ENCODE data around the gene COL6A2. TPM values are rescaled to one million over a fixed set of nuclear protein-coding genes. Genes with fewer than 3 reads are reported as not detected.
A peak's percentile ranks its signal among the peaks of the same experiment; 100 is the strongest.

The COL6A2 gene
- total and polyA plus RNA-seq, 4 donors: 335 to 3,611 (median 1,409) TPM

DNA sequence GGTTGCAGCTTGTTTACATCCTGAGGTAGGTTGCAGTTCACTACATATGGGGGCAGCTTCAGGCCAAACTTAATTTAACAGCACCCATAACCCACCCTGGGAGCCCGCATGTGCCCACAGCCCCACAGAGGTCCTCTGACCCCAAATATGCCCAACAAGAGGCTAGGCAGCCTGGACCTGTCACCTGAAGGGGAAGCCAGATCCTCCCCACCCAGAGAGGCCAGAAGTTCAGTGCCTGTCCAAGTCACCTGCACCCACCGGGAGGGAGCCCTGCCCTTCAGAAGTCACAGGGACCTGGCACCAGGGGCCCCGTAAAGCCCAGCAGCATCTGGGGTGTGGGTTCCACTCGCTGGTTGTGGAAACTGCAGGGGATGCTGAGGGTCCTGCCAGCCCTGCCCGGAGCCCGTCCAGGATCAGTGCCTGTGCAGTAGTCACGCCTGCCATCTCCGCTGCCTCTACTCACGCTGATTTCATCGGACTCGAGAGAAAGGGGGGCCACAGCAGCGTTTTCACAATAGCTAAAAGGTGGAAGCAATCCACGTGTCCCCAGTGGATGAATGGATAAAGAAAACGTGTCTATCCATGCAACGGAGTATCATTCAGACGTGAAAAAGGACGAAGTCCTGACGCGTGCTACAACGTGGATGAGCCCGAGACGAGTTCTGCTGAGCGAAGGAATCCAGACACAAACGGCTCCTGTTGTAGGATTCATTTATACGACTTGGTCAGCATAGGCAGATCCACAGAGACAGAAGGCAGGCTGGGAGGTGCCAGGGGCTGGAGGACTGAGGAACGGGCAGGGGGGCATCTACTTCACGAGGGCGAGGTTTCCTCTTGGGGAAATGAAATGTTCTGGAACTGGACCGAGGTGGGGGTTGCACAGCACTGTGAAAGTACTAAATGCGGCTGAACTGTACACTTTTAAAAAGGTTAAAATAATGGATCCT, 33.9 kb upstream of the COL6A2 start:
- Histone ChIP-seq H3K27ac (ENCODE audit: low read depth in 1 of 2, low read length in 2 of 2) (no peak overlapping the region), H3K36me3 (ENCODE audit: control insufficient read depth in 1 of 2, insufficient read depth in 2 of 2, low read length in 1 of 2) (no peaks in the 10 kb centered on the region), H3K27me3 (ENCODE audit: control insufficient read depth in 1 of 2, insufficient read depth in 2 of 2, low read length in 1 of 2) (no peaks in the 10 kb centered on the region), H3K9me3 (ENCODE audit: control insufficient read depth, low read length) (no peaks in the 10 kb centered on the region), H3K4me3 (ENCODE audit: low read length in 2 of 2) (no peak overlapping the region), H3K4me1 (ENCODE audit: control insufficient read depth in 1 of 2, insufficient read depth in 2 of 2, low read length in 2 of 2) (peaks cover 0 to 2% of the 10 kb centered on the region in 2 donors)
- no peak for ATAC-seq (ENCODE audit: low FRiP score)
- DNase-seq: peak; percentile 46 to 66
- intact Hi-C loops (cut with DNase I): loop anchor here in 1 of 2 donors (5.0 kb wide), 2 partner anchors 33 to 87 kb away; partner anchors contain the start of gene COL6A2
- WGBS, 2 donors: 92% methylated on average over 30 of the region's 30 CpGs

DNA sequence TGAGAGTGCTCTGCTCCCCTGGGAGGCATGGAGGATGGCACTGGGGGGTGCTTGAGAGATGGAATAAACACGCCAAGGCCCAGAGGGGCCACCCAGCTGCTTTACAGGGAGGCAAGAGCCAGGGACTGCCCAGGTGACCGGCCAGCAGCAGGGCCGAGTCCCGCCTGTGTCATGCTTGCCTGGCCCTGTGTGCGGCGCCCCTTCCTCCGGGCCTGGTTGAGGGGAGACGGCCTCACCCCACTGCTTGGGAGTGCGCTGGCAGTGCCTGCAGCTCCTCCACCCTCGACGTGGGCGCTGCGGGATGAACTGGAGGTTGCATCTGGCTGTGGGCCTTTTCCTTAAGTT, 33.1 kb upstream of the COL6A2 start:
- H3K4me3 ChIP-seq (ENCODE audit: low read length in 2 of 2): no peak overlapping the region
- ATAC-seq (ENCODE audit: low FRiP score) (peak; percentile 29), DNase-seq (peak; percentile 43 to 76)
- no peaks in the 10 kb centered on the region for H3K9me3 ChIP-seq (ENCODE audit: control insufficient read depth, low read length)
- H3K27me3 ChIP-seq (ENCODE audit: control insufficient read depth in 1 of 2, insufficient read depth in 2 of 2, low read length in 1 of 2): no peaks in the 10 kb centered on the region
- 54 to 62% methylated on average over 11 to 13 of the region's 13 CpGs for WGBS, 2 donors
- no peaks in the 10 kb centered on the region for H3K36me3 ChIP-seq (ENCODE audit: control insufficient read depth in 1 of 2, insufficient read depth in 2 of 2, low read length in 1 of 2)
- intact Hi-C loops (cut with DNase I): loop anchor here in 1 of 2 donors (5.0 kb wide), 2 partner anchors 32 to 88 kb away; partner anchors contain the start of gene COL6A2
- H3K27ac ChIP-seq (ENCODE audit: low read depth in 1 of 2, low read length in 2 of 2): peak overlapping the region; percentile 25 to 76
- H3K4me1 ChIP-seq (ENCODE audit: control insufficient read depth in 1 of 2, insufficient read depth in 2 of 2, low read length in 2 of 2): peaks cover 0 to 2% of the 10 kb centered on the region in 2 donors

DNA sequence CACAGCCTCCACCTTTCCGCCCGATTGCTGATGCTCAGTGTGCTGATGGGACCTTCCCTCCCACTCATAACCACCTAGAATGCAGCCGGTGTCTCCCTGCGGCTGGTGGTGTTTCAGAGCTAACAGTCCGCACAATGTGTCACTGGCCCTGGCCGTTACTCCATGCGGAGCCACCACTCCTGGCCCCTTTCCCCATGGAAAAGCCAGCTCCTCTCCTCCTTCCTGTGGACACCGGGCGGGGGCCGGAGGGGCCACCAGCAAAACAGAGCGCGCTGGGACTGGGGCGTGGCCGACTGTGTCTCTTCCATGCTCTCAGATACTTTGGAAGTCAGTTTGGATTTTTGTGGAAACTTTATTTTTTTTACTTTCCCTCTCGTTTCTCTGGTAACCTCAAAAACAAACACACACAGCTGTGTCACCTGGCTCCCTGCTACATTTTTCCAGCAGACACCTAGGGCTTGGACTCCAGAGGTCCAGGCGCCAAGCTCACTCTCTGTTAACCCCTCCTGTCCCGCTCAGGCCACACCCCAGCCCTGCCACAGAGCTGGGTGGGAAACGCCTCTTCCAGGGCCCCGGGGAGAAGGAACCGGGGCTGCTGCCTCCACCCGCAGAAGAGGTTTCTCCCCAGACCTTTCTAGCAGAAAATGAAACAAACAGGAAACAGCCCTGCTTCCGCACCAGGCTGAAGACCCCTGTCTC, 32.5 kb upstream of the COL6A2 start:
- H3K27ac ChIP-seq (ENCODE audit: low read depth in 1 of 2, low read length in 2 of 2): peak overlapping the region; percentile 76 to 79
- H3K4me1 ChIP-seq (ENCODE audit: control insufficient read depth in 1 of 2, insufficient read depth in 2 of 2, low read length in 2 of 2): peaks cover 0 to under 1% of the 10 kb centered on the region in 2 donors
- 5% methylated on average over 22 of the region's 22 CpGs for WGBS, 2 donors
- H3K27me3 ChIP-seq (ENCODE audit: control insufficient read depth in 1 of 2, insufficient read depth in 2 of 2, low read length in 1 of 2): no peaks in the 10 kb centered on the region
- H3K36me3 ChIP-seq (ENCODE audit: control insufficient read depth in 1 of 2, insufficient read depth in 2 of 2, low read length in 1 of 2): no peaks in the 10 kb centered on the region
- no peaks in the 10 kb centered on the region for H3K9me3 ChIP-seq (ENCODE audit: control insufficient read depth, low read length)
- DNase-seq (peak; percentile 80 to 93), ATAC-seq (ENCODE audit: low FRiP score) (peak; percentile 64)
- H3K4me3 ChIP-seq (ENCODE audit: low read length in 2 of 2): no peak overlapping the region
- intact Hi-C loops (cut with DNase I): no loop called here

DNA sequence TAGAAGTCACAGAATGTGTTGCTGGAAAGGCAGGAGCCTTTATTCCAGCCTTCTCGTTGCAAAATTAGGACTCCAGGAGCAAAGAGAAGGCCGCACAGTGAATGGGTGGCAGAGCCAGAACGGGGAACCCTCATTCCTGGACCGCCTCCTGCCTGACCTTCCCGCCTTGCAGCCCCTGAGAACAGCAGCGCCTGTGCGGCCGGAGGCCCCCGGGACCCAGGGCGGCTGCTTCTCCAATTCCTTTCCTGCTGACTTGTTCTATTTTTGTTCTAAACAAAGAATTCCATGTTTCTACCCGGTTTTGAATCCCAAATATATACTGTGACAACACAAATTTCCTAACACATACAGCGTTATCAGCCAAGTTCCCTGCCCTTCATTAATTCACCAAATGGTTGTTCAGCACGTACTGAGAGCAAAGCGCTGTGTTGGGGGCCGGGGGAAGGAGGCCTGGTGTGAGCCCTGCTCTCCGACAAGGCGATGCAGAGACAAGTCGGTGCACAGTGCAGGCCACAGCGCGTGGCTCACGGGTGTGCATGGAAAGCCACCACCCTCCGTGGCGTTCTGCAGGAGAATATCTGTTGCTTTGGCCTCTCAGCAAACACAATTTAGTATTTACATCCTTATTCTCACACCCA, 31.9 kb upstream of the COL6A2 start:
- no peaks in the 10 kb centered on the region for H3K4me1 ChIP-seq (ENCODE audit: control insufficient read depth in 1 of 2, insufficient read depth in 2 of 2, low read length in 2 of 2)
- H3K9me3 ChIP-seq (ENCODE audit: control insufficient read depth, low read length): no peaks in the 10 kb centered on the region
- intact Hi-C loops (cut with DNase I): no loop called here
- H3K27ac ChIP-seq (ENCODE audit: low read depth in 1 of 2, low read length in 2 of 2): peak overlapping the region; percentile 69 to 79
- no peaks in the 10 kb centered on the region for H3K36me3 ChIP-seq (ENCODE audit: control insufficient read depth in 1 of 2, insufficient read depth in 2 of 2, low read length in 1 of 2)
- 27 to 33% methylated on average over 23 of the region's 23 CpGs for WGBS, 2 donors
- ATAC-seq (ENCODE audit: low FRiP score) (peak; percentile 45), DNase-seq (peak; percentile 60 to 76)
- H3K4me3 ChIP-seq (ENCODE audit: low read length in 2 of 2): no peak overlapping the region
- no peaks in the 10 kb centered on the region for H3K27me3 ChIP-seq (ENCODE audit: control insufficient read depth in 1 of 2, insufficient read depth in 2 of 2, low read length in 1 of 2)

DNA sequence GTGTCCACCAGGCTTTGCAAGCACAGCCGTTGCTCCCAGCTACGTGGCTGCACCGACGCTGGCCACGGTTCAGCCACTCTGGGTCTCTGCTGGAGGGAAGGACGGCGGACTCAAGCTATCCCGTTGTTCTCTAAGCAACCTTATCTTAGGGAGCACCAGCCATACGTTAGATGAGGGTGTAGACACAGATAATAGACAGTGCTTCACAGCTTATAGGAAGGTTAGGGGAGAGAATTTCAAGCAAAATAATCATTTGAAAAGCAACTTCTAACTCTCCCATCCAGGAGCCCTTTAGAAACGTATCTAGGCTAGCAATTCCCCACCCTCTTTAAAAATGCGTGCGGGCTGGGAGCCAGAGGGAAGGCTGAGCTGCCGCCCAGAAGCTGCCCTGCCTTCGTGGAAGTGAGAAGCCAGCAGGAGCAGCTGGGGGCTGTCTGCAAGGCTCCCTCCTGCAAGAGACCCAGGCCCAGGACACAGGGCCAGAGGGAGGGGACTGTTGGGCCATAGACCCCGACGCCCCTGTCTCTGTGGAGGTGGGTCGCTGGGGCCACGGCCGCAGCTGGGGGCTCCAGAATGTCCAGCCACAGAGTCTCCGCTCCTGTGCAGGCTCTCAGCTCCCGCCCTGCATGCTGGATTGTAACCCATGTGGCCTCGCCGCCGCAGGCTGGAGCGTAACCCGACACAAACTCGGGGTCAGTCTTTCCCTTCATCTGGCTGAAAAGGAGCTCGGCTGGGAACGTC, 31.2 kb upstream of the COL6A2 start:
- peak overlapping the region in 1 of 2 donors; percentile 69 for H3K27ac ChIP-seq (ENCODE audit: low read depth in 1 of 2, low read length in 2 of 2)
- 45 to 47% methylated on average over 29 of the region's 29 CpGs for WGBS, 2 donors
- H3K9me3 ChIP-seq (ENCODE audit: control insufficient read depth, low read length): no peaks in the 10 kb centered on the region
- intact Hi-C loops (cut with DNase I): no loop called here
- peak; percentile 28 for ATAC-seq (ENCODE audit: low FRiP score)
- H3K36me3 ChIP-seq (ENCODE audit: control insufficient read depth in 1 of 2, insufficient read depth in 2 of 2, low read length in 1 of 2): no peaks in the 10 kb centered on the region
- H3K4me1 ChIP-seq (ENCODE audit: control insufficient read depth in 1 of 2, insufficient read depth in 2 of 2, low read length in 2 of 2): no peaks in the 10 kb centered on the region
- no peaks in the 10 kb centered on the region for H3K27me3 ChIP-seq (ENCODE audit: control insufficient read depth in 1 of 2, insufficient read depth in 2 of 2, low read length in 1 of 2)
- no peak overlapping the region for H3K4me3 ChIP-seq (ENCODE audit: low read length in 2 of 2)
- DNase-seq: peak; percentile 78 to 86

DNA sequence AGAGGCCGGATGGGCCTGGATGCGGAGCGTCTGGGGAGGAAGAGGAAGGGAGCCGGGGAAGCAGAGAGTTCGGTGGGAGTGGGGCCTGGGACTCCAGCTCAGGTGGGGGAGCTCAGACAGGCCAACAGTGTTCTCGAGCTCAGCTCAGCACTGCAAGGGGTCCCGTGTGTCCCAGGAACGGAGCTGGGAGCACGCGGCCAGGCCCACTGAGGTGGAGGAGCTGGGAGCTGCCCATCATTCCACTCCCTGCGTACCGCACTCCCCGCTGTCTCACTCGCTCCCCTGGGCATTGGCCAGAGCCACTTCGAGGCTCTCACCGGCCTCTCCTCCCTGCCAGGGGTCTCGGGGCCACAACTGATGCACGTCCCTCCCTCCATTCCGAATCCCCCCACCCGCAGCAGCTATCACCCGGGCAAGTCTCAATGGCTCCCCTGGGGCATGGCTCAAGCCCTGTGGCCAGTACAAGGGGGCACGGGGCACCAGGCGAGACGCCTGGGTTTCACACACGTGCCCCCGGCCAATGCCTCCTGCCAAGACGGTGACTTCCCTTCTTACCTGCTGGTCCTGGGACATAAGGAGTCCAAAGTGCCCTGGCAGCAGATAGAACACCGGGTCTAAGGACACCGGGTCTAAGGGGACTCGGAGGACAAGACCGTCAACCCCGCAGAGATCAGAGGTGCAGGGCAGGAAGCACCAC, 30.3 kb upstream of the COL6A2 start:
- no peaks in the 10 kb centered on the region for H3K36me3 ChIP-seq (ENCODE audit: control insufficient read depth in 1 of 2, insufficient read depth in 2 of 2, low read length in 1 of 2)

DNA sequence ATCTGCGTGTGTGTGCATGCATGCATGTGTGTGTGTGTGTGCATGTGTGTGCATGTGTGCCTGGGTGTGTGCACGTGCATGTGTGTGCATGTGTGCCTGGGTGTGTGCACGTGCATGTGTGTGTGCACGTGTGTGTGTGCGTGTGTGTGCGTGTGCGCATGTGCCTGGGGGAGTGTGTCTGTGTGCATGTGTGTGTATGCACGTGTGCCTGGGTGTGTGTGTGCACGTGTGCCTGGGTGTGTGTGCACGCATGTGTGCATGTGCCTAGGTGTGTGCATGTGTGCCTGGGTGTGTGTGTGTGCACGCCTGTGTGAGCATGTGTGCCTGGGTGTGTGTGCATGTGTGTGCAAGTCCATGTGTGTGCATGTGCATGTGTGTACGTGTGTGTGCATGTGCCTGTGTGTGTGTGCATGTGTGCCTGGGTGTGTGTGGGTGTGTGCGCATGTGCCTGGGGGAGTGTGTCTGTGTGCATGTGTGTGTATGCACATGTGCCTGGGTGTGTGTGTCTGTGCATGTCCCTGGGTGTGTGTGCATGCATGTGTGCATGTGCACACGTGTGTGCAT, 29.3 kb upstream of the COL6A2 start:
- ATAC-seq (ENCODE audit: low FRiP score) (no peak), DNase-seq (peak in 1 of 2 donors; percentile 26)
- WGBS, 2 donors: 83 to 88% methylated on average over 14 of the region's 14 CpGs
- intact Hi-C loops (cut with DNase I): no loop called here
- Histone ChIP-seq H3K36me3 (ENCODE audit: control insufficient read depth in 1 of 2, insufficient read depth in 2 of 2, low read length in 1 of 2) (no peaks in the 10 kb centered on the region), H3K4me3 (ENCODE audit: low read length in 2 of 2) (no peak overlapping the region), H3K27ac (ENCODE audit: low read depth in 1 of 2, low read length in 2 of 2) (no peak overlapping the region), H3K27me3 (ENCODE audit: control insufficient read depth in 1 of 2, insufficient read depth in 2 of 2, low read length in 1 of 2) (no peaks in the 10 kb centered on the region), H3K9me3 (ENCODE audit: control insufficient read depth, low read length) (no peaks in the 10 kb centered on the region), H3K4me1 (ENCODE audit: control insufficient read depth in 1 of 2, insufficient read depth in 2 of 2, low read length in 2 of 2) (no peaks in the 10 kb centered on the region)

More for the DNA sequence above, 30.3 kb upstream of the COL6A2 start:
- Histone ChIP-seq H3K9me3 (ENCODE audit: control insufficient read depth, low read length) (no peaks in the 10 kb centered on the region), H3K27ac (ENCODE audit: low read depth in 1 of 2, low read length in 2 of 2) (peak overlapping the region in 1 of 2 donors; percentile 66), H3K4me3 (ENCODE audit: low read length in 2 of 2) (no peak overlapping the region), H3K4me1 (ENCODE audit: control insufficient read depth in 1 of 2, insufficient read depth in 2 of 2, low read length in 2 of 2) (no peaks in the 10 kb centered on the region), H3K27me3 (ENCODE audit: control insufficient read depth in 1 of 2, insufficient read depth in 2 of 2, low read length in 1 of 2) (no peaks in the 10 kb centered on the region)
- DNase-seq: peak; percentile 43 to 69
- intact Hi-C loops (cut with DNase I): no loop called here
- no peak for ATAC-seq (ENCODE audit: low FRiP score)
- WGBS, 2 donors: 95 to 96% methylated on average over 32 of the region's 32 CpGs
